ENCODE measurements around the gene MAST4.

Gene MAST4

DNA sequence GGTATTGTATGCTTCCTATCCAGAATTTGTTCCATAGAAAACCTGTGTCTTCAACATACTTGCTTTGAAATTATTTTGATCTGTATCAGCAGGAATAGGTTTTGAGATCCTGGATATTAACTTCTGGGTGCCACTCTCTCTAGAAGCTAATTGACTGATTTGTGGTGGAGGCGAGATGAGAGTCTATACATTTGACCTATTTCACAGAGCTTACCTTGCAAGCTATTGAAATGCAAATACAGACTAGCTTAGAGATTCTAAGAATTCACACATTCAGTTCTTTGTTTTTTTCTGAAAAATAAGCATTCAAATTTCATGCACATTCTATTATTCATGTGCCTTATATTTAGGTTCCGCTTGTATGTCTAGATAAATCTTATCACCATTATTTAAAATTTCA lies 246.3 kb downstream of the MAST4 start:
- TF ChIP-seq, protein P1, sequence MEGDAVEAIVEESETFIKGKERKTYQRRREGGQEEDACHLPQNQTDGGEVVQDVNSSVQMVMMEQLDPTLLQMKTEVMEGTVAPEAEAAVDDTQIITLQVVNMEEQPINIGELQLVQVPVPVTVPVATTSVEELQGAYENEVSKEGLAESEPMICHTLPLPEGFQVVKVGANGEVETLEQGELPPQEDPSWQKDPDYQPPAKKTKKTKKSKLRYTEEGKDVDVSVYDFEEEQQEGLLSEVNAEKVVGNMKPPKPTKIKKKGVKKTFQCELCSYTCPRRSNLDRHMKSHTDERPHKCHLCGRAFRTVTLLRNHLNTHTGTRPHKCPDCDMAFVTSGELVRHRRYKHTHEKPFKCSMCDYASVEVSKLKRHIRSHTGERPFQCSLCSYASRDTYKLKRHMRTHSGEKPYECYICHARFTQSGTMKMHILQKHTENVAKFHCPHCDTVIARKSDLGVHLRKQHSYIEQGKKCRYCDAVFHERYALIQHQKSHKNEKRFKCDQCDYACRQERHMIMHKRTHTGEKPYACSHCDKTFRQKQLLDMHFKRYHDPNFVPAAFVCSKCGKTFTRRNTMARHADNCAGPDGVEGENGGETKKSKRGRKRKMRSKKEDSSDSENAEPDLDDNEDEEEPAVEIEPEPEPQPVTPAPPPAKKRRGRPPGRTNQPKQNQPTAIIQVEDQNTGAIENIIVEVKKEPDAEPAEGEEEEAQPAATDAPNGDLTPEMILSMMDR (IDR thresholded peaks at IDR 0.05), result no peak
- peaks cover 52% of the 10 kb centered on the region for H3K79me2 ChIP-seq
- peak overlapping the region; percentile 69 for H3K27ac ChIP-seq
- H2AFZ ChIP-seq, result no peak overlapping the region
- H3K9me3 ChIP-seq (ENCODE audit: control insufficient read depth, low read length), result peaks cover 1% of the 10 kb centered on the region
- no peak overlapping the region for H3K9ac ChIP-seq
- peaks cover 48% of the 10 kb centered on the region for H3K4me1 ChIP-seq
- no peaks in the 10 kb centered on the region for H3K27me3 ChIP-seq (ENCODE audit: control insufficient read depth, insufficient read depth, low read length)
- no peaks in the 10 kb centered on the region for H3K36me3 ChIP-seq (ENCODE audit: control insufficient read depth, insufficient read depth, low read length)
- H3K4me3 ChIP-seq (ENCODE audit: low read depth, low read length), result no peak overlapping the region
- no peak overlapping the region for H3K4me2 ChIP-seq (ENCODE audit: low read length)

DNA sequence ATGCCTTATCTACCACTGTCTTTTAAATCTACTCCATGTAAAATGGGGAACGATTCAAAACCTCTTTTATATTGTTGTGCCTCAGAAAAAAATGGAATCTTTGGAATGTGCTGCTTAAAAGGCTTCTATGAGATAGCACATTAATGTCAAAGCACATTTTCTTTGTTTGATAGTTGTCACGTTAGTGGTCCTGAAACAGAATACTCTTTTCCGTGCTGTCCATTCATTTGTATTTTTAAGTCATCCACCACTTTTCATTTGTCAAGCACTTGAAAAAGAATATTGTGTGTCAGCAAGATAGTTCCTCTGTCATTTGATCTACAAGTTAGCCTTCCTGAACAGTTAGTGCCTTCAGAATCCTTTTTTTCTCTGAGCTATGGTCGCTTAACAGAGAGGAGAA lies 246.9 kb downstream of the MAST4 start:
- TF ChIP-seq, protein P1 (IDR thresholded peaks at IDR 0.05), result no peak
- Histone ChIP-seq H3K36me3 (ENCODE audit: control insufficient read depth, insufficient read depth, low read length) (no peaks in the 10 kb centered on the region), H3K79me2 (peaks cover 50% of the 10 kb centered on the region), H3K9ac (no peak overlapping the region), H2AFZ (peak overlapping the region; percentile 31), H3K4me3 (ENCODE audit: low read depth, low read length) (no peak overlapping the region), H3K4me2 (ENCODE audit: low read length) (peak overlapping the region; percentile 47), H3K4me1 (peaks cover 48% of the 10 kb centered on the region), H3K9me3 (ENCODE audit: control insufficient read depth, low read length) (peaks cover 3% of the 10 kb centered on the region), H3K27me3 (ENCODE audit: control insufficient read depth, insufficient read depth, low read length) (no peaks in the 10 kb centered on the region), H3K27ac (peak overlapping the region; percentile 69)

DNA sequence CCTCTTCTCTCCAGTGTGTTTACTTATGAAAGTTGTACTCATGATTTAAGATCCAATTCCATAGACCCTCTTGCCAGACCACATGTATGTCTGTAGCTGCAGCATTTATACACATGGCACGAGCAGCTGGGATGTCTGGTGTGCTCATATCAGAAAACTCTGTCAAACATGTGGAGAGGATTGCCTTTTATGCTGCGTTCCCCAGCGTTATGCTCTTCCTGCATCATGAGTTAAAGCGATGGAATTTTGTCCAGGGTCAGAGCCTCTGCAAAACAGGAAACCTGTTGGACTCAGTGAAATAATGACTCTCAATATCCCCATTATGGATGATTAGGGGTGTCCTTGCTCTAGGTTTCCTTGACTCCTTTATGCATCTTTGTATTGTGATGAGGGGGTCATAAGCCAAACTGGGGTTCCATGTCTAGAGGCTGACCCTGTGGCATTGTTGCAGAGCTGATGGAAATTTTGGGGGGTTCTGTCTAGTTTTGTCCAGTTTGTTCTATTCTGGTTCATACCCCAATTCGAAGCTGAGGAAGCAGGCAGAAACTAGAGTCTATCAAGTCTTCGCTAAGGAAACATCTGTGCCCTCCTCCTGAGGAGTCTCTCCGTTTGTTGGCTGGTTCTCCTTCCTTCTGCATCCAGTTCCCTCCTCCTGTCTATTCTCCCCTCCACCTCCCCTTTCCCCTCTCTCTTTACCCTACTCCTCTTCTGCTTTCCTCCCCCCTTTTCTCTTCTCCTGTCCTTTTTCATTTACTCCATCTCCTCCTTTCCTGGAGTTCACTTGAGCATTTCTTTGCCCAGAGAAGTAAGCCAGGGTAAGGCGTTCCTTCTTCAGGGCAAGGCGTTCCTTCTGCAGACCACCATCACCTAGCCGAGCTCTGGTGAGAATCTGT lies 252.8 kb downstream of the MAST4 start:
- no peak overlapping the region for H3K4me3 ChIP-seq (ENCODE audit: low read depth, low read length)
- no peak overlapping the region for H3K4me2 ChIP-seq (ENCODE audit: low read length)
- H3K36me3 ChIP-seq (ENCODE audit: control insufficient read depth, insufficient read depth, low read length), result no peaks in the 10 kb centered on the region
- peaks cover 3% of the 10 kb centered on the region for H3K9me3 ChIP-seq (ENCODE audit: control insufficient read depth, low read length)
- H3K27ac ChIP-seq, result peak overlapping the region; percentile 83
- TF ChIP-seq, protein P1 (IDR thresholded peaks at IDR 0.05), result no peak
- H2AFZ ChIP-seq, result peak overlapping the region; percentile 16
- no peaks in the 10 kb centered on the region for H3K27me3 ChIP-seq (ENCODE audit: control insufficient read depth, insufficient read depth, low read length)
- H3K79me2 ChIP-seq, result peaks cover 35% of the 10 kb centered on the region
- H3K9ac ChIP-seq, result no peak overlapping the region
- peaks cover 48% of the 10 kb centered on the region for H3K4me1 ChIP-seq

DNA sequence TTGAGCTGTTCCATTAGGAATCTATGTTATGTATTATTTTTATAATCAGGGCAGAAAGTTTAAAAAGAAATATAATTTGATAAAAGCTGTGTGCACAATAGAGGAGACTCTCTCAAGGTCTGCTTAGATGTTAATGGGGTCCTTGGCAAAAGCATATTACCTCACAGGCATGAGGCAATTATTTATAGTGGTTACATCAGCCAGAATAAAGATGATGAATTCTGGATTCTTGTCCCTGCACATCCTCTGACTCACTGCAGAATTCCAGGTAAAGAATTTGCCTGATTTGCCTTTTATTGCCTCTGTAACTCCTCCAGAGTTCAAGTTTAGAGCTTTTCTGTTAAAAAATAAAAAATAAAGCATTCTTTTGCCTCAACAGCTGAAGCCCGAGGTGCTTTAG lies 253.6 kb downstream of the MAST4 start:
- Histone ChIP-seq H3K9me3 (ENCODE audit: control insufficient read depth, low read length) (peaks cover 3% of the 10 kb centered on the region), H3K27me3 (ENCODE audit: control insufficient read depth, insufficient read depth, low read length) (no peaks in the 10 kb centered on the region), H3K4me1 (peaks cover 56% of the 10 kb centered on the region)

More for the DNA sequence above, 253.6 kb downstream of the MAST4 start:
- TF ChIP-seq, protein P1 (IDR thresholded peaks at IDR 0.05), result no peak
- Histone ChIP-seq H3K4me3 (ENCODE audit: low read depth, low read length) (peak overlapping the region; percentile 8), H3K4me2 (ENCODE audit: low read length) (peak overlapping the region; percentile 40), H3K9ac (no peak overlapping the region), H3K27ac (peak overlapping the region; percentile 83), H3K36me3 (ENCODE audit: control insufficient read depth, insufficient read depth, low read length) (no peaks in the 10 kb centered on the region), H2AFZ (no peak overlapping the region), H3K79me2 (peaks cover 36% of the 10 kb centered on the region)
